C4-2B (cell line): ENCODE data around the gene AKR7A2.

ENCODE experiments used
- H3K27ac ChIP-seq: fragments of 450-650 bp; 2 replicates; pipeline ENCODE4 v1.5.1; 2017
- ZFX ChIP-seq: fragments of 450-650 bp; IDR thresholded peaks from 2 replicates; pipeline ENCODE4 v1.6.1; 2017
- TF ChIP-seq, protein P1 (sequence below): fragments of 450-650 bp; conservative IDR thresholded peaks from 2 replicates; pipeline ENCODE4 v1.5.1; 2017; ENCODE audit warnings: mild to moderate bottlenecking

AKR7A2 gene

DNA sequence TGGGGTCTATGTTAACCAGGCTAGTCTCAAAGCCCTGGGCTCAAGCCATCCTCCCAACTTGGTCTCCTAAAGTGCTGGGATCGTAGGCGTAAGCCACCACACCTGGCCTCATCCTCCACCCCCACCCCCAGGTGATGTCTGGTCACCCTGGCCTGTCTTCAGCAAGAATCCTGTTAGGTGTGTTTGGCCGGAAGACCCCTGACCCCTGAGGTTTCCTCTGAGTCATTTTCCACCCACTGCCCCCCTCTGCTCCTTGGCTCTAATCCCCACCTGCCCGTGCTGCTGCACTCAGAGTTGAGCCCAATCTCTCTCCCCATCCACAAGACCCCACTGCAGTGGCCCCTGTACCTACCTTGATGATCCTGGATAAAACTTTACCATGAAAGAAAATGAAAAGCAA lies 25.3 kb upstream of the AKR7A2 start:
- no peak overlapping the region for H3K27ac ChIP-seq
- TF ChIP-seq, protein P1, sequence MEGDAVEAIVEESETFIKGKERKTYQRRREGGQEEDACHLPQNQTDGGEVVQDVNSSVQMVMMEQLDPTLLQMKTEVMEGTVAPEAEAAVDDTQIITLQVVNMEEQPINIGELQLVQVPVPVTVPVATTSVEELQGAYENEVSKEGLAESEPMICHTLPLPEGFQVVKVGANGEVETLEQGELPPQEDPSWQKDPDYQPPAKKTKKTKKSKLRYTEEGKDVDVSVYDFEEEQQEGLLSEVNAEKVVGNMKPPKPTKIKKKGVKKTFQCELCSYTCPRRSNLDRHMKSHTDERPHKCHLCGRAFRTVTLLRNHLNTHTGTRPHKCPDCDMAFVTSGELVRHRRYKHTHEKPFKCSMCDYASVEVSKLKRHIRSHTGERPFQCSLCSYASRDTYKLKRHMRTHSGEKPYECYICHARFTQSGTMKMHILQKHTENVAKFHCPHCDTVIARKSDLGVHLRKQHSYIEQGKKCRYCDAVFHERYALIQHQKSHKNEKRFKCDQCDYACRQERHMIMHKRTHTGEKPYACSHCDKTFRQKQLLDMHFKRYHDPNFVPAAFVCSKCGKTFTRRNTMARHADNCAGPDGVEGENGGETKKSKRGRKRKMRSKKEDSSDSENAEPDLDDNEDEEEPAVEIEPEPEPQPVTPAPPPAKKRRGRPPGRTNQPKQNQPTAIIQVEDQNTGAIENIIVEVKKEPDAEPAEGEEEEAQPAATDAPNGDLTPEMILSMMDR: no peak
- no peak for TF ChIP-seq ZFX

DNA sequence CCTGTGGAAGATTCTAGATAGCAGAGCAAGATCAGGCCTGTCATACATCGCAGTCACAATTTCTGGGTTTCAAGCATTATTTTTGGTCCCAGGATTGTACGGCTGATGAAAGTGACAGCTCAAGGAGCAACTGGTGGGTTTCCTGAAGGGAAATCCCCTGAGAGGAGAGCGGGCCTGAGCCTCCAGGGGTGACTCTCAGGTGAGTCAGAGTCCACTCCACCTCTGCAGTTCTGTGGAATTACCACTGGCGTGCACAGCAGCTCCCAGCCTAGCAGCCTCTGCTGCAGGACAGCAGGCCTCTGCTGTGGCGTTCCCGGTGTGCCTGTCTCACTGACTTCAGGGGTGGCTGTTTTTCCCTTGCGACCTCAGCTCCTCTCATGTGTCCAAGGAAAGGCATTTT lies 24.6 kb upstream of the AKR7A2 start:
- no peak overlapping the region for H3K27ac ChIP-seq
- TF ChIP-seq, protein P1: no peak
- no peak for TF ChIP-seq ZFX

DNA sequence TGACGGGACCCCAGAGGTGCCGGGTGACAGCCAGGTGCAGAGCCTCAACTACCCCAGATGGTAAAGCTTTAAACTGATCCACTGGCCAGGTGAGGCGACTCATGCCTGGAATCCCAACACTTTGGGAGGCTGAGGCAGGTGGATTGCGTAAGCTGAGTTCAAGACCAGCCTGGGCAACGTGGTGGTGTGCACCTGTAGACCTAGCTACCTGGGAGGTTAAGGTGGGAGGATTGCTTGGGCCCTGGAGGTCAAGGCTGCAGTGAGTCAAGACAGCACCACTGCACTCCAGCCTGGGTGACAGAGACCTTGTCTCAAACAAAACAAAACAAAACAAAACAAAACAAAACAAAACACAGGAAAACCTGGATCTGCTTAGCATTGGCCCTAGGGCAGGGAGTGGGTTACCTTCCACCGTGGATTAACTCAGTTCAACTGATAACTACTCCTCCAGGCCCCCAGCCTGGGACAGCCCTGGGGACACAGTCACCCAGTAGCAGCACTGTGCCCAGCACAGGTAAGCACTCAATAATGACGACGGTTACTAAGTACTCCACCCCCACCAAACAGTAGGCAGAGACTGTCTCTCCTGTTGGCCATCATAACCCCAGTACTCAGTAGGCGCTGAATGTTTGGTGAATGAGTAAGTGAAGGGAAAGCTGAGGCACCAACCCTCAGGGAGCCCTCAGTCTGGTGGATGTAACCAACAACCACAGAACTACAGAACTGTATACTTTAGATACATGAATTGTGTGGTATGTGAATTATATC lies 21.8 kb upstream of the AKR7A2 start:
- no peak overlapping the region for H3K27ac ChIP-seq

DNA sequence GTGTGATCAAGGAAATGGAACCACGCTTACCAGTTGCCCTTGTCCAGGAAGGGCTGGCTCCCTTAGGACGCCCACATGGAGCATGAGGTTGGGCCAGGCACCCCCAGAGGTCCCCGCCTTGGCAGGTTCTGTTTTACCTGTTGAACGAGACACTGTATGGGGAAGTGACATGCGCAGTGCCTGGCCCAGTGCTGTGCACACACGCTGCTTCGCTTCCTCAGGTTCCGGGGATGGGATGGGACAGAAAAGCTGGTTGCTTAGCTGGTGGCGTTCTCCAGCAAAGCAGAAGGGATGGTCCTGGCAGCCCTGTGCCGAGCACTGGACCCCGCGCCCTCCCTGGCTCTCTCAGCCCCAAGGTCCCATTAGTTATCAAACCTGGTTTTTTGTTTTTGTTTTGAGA lies 20.9 kb upstream of the AKR7A2 start:
- H3K27ac ChIP-seq: no peak overlapping the region
- no peak for TF ChIP-seq ZFX
- TF ChIP-seq, protein P1: no peak

More for the DNA sequence above, 21.8 kb upstream of the AKR7A2 start:
- no peak for TF ChIP-seq ZFX
- TF ChIP-seq, protein P1: no peak

DNA sequence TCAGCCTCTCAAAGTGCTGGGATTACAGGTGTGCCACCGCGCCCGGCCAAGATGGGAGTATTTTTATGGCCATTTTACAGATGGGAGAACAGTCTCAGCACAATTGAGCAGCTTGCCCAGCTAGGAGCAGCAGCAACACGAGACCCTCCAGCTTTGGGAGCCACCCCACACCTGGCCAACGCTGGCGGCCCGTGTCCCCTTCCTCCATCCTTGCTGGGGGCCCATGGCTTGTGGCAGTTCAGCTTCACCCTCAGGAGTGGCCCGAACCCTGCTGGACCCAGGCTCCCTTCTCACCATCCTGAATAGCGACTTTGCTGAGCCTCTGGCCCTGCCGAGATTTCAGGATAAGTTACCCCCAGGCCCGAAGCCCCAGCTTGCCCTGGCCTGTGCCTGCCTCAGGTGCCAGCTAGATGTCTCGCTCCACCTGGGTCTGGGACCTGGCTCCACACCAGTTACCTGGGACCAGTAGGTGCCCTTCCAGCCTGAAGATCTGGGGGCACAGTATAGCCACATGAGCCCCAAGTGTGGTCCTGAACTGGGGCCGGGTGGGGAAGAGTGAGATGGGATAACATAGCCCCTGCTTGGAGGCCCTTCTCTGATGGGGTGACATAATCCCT lies 19.4 kb upstream of the AKR7A2 start:
- TF ChIP-seq, protein P1: no peak
- no peak for TF ChIP-seq ZFX
- no peak overlapping the region for H3K27ac ChIP-seq

DNA sequence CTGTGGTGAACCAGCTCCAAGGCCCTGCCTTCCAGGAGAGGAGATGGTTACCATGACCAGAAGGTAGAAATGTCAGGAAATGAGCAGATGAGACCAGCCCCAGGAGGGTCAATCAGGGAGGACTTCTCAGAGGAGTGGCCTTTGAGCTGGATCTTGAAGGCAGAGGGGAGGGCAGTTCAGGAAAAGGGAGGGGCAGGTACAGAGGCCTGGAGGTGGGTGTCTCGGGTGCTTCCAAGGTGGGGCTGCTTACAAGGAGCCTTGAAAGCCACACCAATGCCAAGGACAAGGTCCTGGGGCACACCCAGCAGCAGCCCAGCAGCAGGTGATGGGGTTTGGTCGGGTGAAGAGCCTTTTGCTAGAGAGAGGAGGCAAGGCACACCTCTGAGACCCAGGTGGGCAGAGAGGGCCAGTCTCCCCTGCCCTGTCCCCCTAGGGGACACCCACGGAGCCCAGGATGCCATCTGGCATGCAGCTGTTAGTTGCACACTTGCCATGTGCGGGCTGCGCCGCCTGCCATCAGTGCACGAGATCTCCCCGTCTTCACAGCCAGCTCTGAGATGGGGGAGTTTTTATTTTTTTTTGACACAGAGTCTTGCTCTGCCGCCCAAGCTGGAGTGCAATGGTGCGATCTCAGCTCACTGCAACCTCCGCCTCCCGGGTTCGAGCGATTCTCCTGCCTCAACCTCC lies 18.6 kb upstream of the AKR7A2 start:
- no peak overlapping the region for H3K27ac ChIP-seq
- TF ChIP-seq ZFX: no peak
- TF ChIP-seq, protein P1: no peak

DNA sequence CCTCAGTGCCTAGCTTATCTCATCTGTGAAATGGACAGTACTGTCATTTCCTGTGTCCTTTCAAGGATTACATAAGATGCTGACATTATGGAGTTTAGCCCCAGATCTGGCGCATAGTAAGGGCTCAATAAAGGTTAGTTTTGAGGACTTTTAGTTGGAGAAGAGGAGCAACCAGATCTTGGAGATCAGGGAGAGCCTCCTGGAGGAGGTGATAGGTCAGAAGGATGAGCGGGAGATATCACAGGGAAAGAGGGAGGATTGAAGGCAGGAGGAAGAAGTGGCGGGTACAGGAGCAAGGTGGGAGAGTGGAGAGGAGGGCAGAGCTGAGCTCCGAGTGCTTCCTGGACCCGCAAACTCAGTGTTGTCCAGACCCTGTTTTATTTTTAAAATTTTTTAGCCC lies 17.7 kb upstream of the AKR7A2 start:
- TF ChIP-seq, protein P1: no peak
- TF ChIP-seq ZFX: no peak
- no peak overlapping the region for H3K27ac ChIP-seq
